Lower lobe of right lung (tissue), 2 donors: ENCODE measurements around the gene PCSK6. TPM values are rescaled to one million over a fixed set of nuclear protein-coding genes. Genes with fewer than 3 reads are reported as not detected.

ENCODE experiments used
- ATAC-seq, 2 donors: fragments of 200-7000 bp; cut with Tn5 transposase; one replicate each; pipeline ENCODE4 v1.9.1; 2020 to 2022; ENCODE audit warnings: mild to moderate bottlenecking in 2 of 2, moderate library complexity in 2 of 2
- DNase-seq: peaks from one replicate; pipeline ENCODE4 v3.0.0-alpha.2; 2020
- H3K27ac ChIP-seq: fragments of 200-600 bp; one replicate; pipeline ENCODE4 v1.8.0; 2022
- H3K27me3 ChIP-seq: fragments of 200-600 bp; one replicate; pipeline ENCODE4 v1.8.0; 2022; ENCODE audit warnings: low read depth
- H3K36me3 ChIP-seq: fragments of 200-600 bp; one replicate; pipeline ENCODE4 v1.8.0; 2022; ENCODE audit warnings: mild to moderate bottlenecking
- H3K4me1 ChIP-seq: fragments of 200-600 bp; one replicate; pipeline ENCODE4 v1.8.0; 2022
- H3K4me3 ChIP-seq: fragments of 200-600 bp; one replicate; pipeline ENCODE4 v1.8.0; 2022; ENCODE audit warnings: mild to moderate bottlenecking
- H3K9me3 ChIP-seq: fragments of 200-600 bp; one replicate; pipeline ENCODE4 v1.8.0; 2022
- CTCF ChIP-seq: fragments of 200-600 bp; IDR thresholded peaks from one replicate; pipeline ENCODE4 v1.8.0; 2022; ENCODE audit warnings: antibody characterized with exemption, mild to moderate bottlenecking
- intact Hi-C: fragments of 100-400 bp; cut with DNase I; formaldehyde crosslinking; loops from one replicate; pipeline ENCODE4 v1.11.0; 2022
- total RNA-seq: library from RNA; stranded (reverse); fragmentation: NEBNext Ultra II Directional; extraction: Animal tissue kit (Norgen Biotek cat#: 25700); gene quantifications from one replicate; pipeline ENCODE4 v1.2.1, GENCODE V29; 2021
- donor health status: DM: no; HTN: yes; CAD: no; lungs with severe emphysema.

The PCSK6 gene
- total RNA-seq, 1 donor from 2014 or later = 12.3 TPM

GRCh38 chr15:101277943-101278564 lies 211.5 kb downstream of the PCSK6 start:
- H3K27ac ChIP-seq = peak overlapping the region; percentile 93
- intact Hi-C loops = no loop called here
- no peaks in the 10 kb centered on the region for H3K9me3 ChIP-seq
- peaks cover 61% of the 10 kb centered on the region for H3K36me3 ChIP-seq
- ATAC-seq (no peak), DNase-seq (no peak)
- H3K4me1 ChIP-seq = peaks cover 20% of the 10 kb centered on the region
- no peak for TF ChIP-seq CTCF
- H3K4me3 ChIP-seq = peak overlapping the region; percentile 89
- H3K27me3 ChIP-seq = no peaks in the 10 kb centered on the region

- H3K27me3 ChIP-seq = no peaks in the 10 kb centered on the region
- no peak for TF ChIP-seq CTCF
- H3K4me1 ChIP-seq = peaks cover 20% of the 10 kb centered on the region
- peak within 1 kb of the TSS; percentile 89 for H3K4me3 ChIP-seq
- H3K27ac ChIP-seq = peak within 1 kb of the TSS; percentile 93
- H3K9me3 ChIP-seq = no peaks in the 10 kb centered on the region
- ATAC-seq = peak; percentile 99
- intact Hi-C loops = no loop called here
- H3K36me3 ChIP-seq = peaks cover 61% of the 10 kb centered on the region
- DNase-seq = peak; percentile 94
Measured at GRCh38 chr15:101277038-101277822, 212.3 kb downstream of the PCSK6 start, which contains the start of gene SELENOS. SELENOS (minus strand) TSS chr15:101277485; CDS start chr15:101277417, 68 bp downstream.

GRCh38 chr15:101276501-101277037 lies 212.9 kb downstream of the PCSK6 start:
- H3K27ac ChIP-seq = peak overlapping the region; percentile 93
- peak; percentile 5 to 15 for ATAC-seq
- H3K9me3 ChIP-seq = no peaks in the 10 kb centered on the region
- intact Hi-C loops = no loop called here
- H3K4me1 ChIP-seq = peaks cover 20% of the 10 kb centered on the region
- H3K27me3 ChIP-seq = no peaks in the 10 kb centered on the region
- TF ChIP-seq CTCF = no peak
- H3K36me3 ChIP-seq = peaks cover 61% of the 10 kb centered on the region
- DNase-seq = no peak
- H3K4me3 ChIP-seq = peak overlapping the region; percentile 89

GRCh38 chr15:101275018-101275417 lies 214.5 kb downstream of the PCSK6 start:
- intact Hi-C loops = no loop called here
- H3K27me3 ChIP-seq = no peaks in the 10 kb centered on the region
- no peak for TF ChIP-seq CTCF
- H3K9me3 ChIP-seq = no peaks in the 10 kb centered on the region
- H3K27ac ChIP-seq = no peak overlapping the region
- peaks cover 61% of the 10 kb centered on the region for H3K36me3 ChIP-seq
- no peak for DNase-seq
- ATAC-seq = no peak
- H3K4me1 ChIP-seq = peaks cover 20% of the 10 kb centered on the region
- H3K4me3 ChIP-seq = no peak overlapping the region

- DNase-seq (no peak), ATAC-seq (no peak)
- H3K27ac ChIP-seq = no peak overlapping the region
- H3K4me1 ChIP-seq = peaks cover 20% of the 10 kb centered on the region
- intact Hi-C loops = no loop called here
- H3K9me3 ChIP-seq = no peaks in the 10 kb centered on the region
- H3K27me3 ChIP-seq = no peaks in the 10 kb centered on the region
- no peak for TF ChIP-seq CTCF
- peaks cover 65% of the 10 kb centered on the region for H3K36me3 ChIP-seq
- H3K4me3 ChIP-seq = no peak overlapping the region
Measured at GRCh38 chr15:101273534-101273933, 216.0 kb downstream of the PCSK6 start.
